ENCODE data around the gene TSSK2.

The TSSK2 gene

GRCh38 chr22:19147195-19147780, 16.2 kb downstream of the TSSK2 start:
- DNase-seq (ENCODE audit: low spot score), result no peak
- TF ChIP-seq CTCF (IDR thresholded peaks at IDR 0.05; ENCODE audit: extremely low read depth, insufficient read depth, missing control alignments), result no peak
- in situ Hi-C loops (cut with MboI; ENCODE audit: low pct_unique_long_range_greater_than_20kb, low sequenced_read_pairs, unreplicated experiment), result no loop called here

DNA sequence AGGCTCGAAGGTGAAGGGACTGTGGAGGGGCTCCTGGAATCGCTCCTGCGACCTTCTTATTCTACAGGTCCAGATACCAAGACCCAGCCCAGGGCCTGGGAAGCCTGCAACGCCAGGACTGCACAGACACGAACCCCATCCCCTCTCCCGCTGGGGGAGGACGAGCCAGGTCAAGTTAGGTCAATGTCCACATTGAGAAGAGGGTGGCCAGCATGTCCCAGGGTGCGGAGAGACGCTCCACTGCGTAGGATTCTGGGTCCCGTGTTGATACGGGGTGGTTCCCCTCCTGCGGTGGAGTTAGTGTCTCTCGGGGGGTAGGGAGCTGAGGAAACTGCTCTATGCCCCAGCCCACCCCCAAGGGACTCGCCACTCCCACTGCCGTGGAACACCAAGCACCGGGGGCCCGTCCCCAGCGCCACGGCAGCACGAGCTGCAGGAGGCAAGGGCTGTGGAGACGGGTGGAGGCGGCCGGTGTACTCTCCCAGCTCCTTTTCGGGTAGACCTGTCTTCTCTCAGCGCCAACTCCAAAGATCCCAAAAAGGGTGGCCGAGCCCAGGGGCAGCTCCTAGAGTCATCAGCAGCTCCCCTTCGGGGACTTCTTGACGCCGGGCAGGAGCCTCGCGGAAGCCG, 17.4 kb downstream of the TSSK2 start:
- in situ Hi-C loops (cut with MboI; ENCODE audit: low pct_unique_long_range_greater_than_20kb, low sequenced_read_pairs, unreplicated experiment), result no loop called here
- no peak for DNase-seq (ENCODE audit: low spot score)
- no peak for TF ChIP-seq CTCF (IDR thresholded peaks at IDR 0.05; ENCODE audit: extremely low read depth, insufficient read depth, missing control alignments)

- in situ Hi-C loops (cut with MboI; ENCODE audit: low pct_unique_long_range_greater_than_20kb, low sequenced_read_pairs, unreplicated experiment), result no loop called here
- TF ChIP-seq CTCF (IDR thresholded peaks at IDR 0.05; ENCODE audit: extremely low read depth, insufficient read depth, missing control alignments), result no peak
- no peak for DNase-seq (ENCODE audit: low spot score)
These were observed 18.2 kb downstream of the TSSK2 start for GRCh38 chr22:19149047-19149883.

- in situ Hi-C loops (cut with MboI; ENCODE audit: low pct_unique_long_range_greater_than_20kb, low sequenced_read_pairs, unreplicated experiment), result no loop called here
- TF ChIP-seq CTCF (IDR thresholded peaks at IDR 0.05; ENCODE audit: extremely low read depth, insufficient read depth, missing control alignments), result no peak
- no peak for DNase-seq (ENCODE audit: low spot score)
These were observed 18.9 kb downstream of the TSSK2 start, which contains the start of gene GSC2 for GRCh38 chr22:19149991-19150390. GSC2 (minus strand) TSS chr22:19150292; CDS start chr22:19150283, 9 bp downstream.

DNA sequence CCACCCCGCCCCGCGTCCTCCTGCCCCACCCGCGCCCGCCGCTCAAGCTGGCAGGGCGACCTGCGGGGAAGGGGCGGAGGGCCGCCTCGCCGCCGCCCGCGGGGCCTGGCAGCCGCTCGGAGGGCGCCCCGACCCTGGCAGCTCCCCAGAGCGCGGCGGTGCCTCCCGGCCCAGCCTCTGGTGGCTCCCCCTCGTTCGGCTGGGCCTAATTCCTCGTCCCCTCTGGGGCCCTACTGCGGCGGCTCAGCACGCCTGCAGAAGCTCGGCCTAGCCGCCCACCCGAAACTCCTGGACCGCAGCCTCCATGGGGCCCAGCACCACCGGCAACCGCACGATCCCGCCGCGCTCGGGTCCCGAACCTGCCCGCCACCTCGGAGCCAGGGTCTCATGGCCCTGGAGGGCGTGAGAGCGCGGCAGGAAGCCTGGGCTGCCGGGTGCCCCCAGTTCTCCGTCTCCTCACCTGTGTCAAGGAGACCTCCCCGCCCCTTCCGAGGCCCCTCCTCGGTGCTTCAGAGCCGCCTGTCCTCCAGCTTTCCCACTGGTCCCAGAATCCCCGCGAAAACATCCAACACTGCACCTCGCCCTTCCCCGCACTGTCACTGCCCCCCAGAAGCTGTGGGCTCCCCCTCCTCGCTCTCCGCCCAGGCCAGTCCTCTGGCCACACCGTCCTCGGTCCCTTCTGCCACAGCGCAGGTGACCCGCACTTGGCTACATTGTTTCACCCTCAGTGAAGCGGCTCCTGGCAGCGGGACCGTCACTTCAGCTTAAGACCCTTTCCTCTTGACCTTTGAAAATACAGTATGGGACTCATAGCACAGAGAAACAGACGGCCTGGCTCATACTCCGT, 19.6 kb downstream of the TSSK2 start:
- no peak for TF ChIP-seq CTCF (IDR thresholded peaks at IDR 0.05; ENCODE audit: extremely low read depth, insufficient read depth, missing control alignments)
- DNase-seq (ENCODE audit: low spot score), result no peak
- in situ Hi-C loops (cut with MboI; ENCODE audit: low pct_unique_long_range_greater_than_20kb, low sequenced_read_pairs, unreplicated experiment), result no loop called here
